ENCODE data around the gene PJA1.

The PJA1 gene

GRCh38 chrX:69143530-69143929, 21.7 kb downstream of the PJA1 start:
- DNase-seq (ENCODE audit: low read depth in 2 of 2), result no peak

GRCh38 chrX:69142788-69143469, 22.3 kb downstream of the PJA1 start:
- DNase-seq (ENCODE audit: low read depth in 2 of 2), result no peak

DNA sequence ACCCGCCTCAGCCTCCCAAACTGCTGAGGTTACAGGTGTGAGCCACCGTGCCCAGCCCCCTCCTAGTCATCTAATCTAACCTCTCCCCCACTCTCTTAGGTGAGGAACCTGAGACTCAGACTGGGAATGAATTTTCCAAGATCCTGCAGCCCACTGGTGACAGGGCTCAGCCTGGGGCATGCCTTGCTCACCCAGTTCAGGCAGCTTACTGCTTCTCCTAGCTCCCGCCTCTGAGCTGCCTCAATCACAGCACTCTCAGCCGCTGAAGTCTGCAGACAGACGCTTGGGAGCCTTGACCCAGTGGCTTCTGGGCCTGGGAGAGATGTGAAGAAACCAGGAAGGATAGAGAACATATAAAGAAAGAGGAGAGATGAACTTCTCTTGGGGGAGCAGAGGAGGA, 24.4 kb downstream of the PJA1 start:
- no peak for DNase-seq (ENCODE audit: low read depth in 2 of 2)

GRCh38 chrX:69139516-69139915, 25.7 kb downstream of the PJA1 start:
- DNase-seq (ENCODE audit: low read depth in 2 of 2), result no peak

DNA sequence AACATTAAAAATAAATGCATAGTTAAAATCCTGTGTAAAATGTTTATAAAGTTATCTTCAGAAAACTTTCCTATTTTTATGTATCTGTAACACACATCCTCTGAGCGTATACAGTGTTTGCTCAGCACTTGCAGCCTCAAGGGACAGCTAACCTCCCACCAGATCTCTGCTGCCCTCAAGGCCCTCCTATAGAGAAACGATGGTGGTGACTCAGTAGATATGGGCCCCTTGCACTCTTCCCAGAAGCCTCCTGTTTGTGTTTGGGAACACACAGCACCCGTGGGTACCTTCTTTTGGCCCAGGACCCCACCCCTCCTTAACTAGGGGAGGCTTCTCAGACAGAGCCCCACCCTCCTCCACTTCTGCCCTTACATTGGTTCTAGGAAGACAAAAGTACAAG, 26.7 kb downstream of the PJA1 start:
- DNase-seq (ENCODE audit: low read depth in 2 of 2), result no peak

DNA sequence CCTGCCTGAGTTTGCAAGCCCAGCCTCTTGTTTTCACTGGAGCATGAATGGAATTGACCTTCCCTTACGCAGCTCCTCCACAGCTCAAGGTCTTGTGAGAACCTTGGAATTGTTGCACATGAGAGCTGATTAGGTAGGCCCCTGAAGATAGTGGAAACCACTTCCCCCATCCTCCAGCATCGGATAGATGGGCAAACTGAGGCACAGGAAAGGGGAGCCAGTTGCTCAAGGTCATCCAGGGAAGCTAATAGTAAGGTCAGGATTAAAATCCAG, 27.2 kb downstream of the PJA1 start:
- no peak for DNase-seq (ENCODE audit: low read depth in 2 of 2)

DNA sequence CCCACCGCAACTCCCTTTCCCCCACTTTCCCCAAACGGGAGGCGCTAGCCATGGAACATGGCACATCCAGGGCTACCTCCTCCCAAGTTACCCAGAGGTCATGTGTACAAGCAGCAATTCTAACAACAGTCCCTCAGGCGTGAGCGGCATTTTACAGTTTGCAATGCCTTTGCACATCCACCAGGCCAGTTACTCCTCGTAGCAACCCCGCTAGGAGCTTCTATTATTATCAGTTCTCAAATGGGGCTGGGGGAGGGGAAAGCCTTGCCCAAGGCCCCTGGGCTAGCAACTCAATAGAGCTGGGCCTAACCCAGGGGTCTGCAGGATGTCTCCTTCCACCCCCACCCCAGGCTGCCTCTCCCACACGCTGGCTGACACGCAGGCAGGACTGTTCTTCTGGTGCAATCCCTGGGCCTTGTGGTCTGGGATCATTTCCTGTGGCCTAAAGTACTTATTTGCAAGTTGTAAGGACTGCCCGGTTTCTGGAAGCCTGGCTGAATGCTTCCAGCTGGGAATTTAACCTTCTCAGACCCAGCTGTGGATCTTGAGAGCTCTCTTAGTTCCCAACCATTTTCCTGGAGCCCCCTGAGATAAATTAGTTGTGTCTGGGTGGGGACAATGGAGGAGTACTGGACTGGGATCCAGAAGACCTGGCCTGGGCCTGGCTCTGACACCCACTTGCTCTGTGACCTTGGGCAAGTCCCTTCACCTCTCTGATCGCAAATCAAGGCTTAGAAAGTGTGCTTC, 27.7 kb downstream of the PJA1 start:
- no peak for DNase-seq (ENCODE audit: low read depth in 2 of 2)

DNA sequence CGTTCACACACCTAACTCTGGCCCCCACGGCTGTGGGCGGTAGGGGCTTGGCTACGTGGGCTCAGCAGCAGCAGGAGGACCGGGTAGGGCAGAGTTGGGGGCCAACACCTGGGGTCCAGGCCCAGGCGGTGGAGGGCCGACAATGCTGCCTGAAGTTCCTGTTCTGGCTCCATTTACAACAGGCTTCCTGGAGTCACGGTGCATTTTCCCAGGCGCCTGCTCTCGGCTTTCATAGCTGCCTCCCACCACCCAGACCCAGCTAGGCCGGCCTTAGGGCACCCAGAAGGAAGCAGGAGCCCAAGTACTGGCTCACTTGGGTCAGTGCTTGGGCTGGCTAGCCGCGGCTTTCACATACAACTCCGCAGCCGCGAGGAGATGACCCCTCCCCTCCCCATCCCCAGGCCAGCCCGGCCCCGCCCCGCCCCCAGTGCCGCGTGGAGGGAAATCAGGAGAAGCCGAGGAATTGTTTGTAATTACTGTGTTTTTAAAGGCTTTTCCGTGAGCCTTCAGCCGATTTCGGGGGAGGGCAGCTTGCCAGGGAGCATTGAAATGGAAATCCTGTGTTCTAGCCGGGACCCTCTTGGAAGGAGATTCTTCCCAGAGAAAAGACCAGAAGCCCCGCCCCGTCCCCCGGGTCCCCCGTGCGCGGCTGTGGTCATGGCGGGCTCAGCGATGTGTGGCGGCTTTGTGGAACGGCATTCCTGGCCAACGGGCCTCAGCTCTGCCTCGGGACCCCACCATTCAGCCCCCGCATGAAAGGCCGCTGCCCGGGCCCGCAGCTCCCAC, 28.5 kb downstream of the PJA1 start:
- DNase-seq (ENCODE audit: low read depth in 2 of 2), result no peak

GRCh38 chrX:69133921-69134542, 31.2 kb downstream of the PJA1 start:
- no peak for DNase-seq (ENCODE audit: low read depth in 2 of 2)

GRCh38 chrX:69131886-69132285, 33.4 kb downstream of the PJA1 start:
- no peak for DNase-seq (ENCODE audit: low read depth in 2 of 2)

DNA sequence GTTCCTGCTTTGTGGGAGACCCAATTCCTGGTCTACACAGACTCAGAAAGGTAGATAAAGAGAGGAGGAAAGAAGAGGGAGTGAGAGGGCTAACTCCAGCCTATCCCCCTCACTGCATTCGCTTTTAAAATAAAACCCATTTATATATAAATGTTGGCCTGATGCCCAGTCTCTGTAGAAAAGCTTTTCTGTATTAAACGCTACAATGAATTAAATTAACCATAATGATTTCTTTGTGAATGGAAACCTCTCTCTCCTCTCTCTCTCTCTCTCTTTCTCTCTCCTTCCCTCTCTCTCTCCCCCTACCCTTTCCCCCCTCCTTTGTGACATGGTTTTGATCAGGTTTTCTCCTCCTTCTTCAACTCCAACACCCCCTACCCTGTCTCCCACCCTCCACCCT, 34.8 kb downstream of the PJA1 start:
- DNase-seq (ENCODE audit: low read depth in 2 of 2), result no peak

DNA sequence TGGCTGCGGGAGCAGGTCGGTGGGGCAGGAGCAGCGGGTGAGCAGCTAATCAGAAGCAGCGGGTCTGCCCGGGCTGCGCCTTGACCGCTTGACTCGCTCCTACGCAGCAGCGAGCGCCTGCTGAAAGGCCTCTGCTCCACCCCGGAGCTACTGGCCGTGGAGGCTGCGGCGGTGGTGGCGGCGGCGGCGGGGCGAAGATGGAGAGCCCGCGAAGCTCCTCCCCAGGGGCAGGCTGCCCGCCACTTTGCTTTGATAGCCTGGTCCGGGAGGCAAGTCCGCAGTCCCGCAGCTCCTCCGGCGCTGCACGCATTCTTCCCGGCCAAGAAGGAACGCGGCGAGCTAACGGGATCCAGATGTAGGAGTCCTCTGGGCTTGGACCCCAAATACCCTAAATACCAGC, 36.7 kb downstream of the PJA1 start:
- no peak for DNase-seq (ENCODE audit: low read depth in 2 of 2)

DNA sequence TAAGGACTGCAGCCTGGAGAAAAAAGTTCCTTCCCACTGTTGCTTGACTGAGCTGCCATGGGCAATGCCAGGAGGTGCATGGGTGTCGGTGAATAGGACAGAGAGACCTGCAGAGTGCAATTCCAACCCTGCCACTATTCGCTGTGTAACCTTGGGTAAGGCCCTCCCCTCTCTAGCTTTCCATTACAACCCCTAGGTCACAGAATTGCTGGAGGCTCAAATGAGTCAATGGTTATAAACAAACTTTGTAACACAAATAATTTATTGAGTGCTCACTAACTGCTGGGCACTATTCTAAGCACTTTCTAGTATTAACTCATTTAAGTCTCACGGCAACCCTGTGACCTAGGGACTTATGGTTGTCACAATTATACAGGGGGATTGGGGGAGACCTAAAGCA, 37.8 kb downstream of the PJA1 start:
- DNase-seq (ENCODE audit: low read depth in 2 of 2), result no peak

DNA sequence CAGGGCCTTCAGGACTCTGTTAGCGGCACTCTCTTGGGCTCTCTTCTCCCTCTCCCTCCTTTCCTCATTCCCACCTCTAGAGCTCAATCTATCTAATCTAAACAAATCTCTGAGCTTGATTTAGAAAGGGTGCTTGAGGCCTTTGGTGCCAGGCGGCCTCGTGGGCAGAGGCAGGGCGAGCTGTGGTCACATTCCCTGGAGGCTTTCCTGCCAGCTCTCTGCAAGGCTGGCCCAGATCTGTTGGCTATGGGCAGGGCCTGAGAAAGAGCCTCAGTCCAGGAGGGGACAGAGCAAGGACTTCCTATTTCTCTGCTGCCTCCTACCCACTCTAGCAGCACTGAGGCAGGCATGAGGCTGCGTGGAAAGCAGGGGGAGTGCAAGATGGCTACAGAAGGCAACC, 38.6 kb downstream of the PJA1 start:
- no peak for DNase-seq (ENCODE audit: low read depth in 2 of 2)

DNA sequence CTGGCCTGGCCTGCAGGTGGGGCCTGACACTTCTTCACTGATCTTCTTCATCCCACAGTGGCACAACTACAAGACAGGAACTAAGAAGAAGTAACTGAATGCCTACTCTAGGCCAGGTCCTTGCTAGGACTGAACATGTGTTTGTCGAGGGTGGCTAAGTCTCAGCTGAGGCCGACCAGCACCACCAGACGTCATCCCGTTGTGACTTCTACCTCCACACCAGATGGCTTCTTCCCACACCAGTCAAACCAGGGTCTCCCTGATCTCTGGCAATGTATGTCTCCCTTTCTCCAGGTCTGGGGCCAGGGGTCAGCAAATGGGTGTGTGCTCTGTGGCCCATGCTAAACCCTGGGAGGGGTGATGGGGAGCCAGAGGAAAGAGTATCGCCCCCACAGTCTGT, 40.2 kb downstream of the PJA1 start:
- no peak for DNase-seq (ENCODE audit: low read depth in 2 of 2)

DNA sequence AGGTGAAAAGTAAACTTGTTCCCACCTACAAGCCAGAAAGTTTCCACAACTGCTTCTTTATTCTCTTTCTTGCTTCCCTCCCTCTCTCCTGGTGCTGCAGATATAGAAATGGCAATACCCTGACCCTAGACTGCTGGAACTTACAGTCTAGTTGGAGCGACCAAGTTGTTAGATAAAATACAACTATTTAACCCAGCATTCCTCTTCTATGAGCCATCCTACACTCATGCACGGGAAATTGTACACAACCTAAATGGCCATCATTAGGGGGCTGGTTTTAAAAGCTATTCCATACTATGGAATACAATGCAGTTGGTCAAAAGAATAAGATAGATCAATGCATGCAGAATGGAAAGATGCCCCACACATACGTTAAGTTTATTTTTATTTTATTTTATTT, 41.1 kb downstream of the PJA1 start:
- DNase-seq (ENCODE audit: low read depth in 2 of 2), result no peak

- no peak for DNase-seq (ENCODE audit: low read depth in 2 of 2)
Measured at GRCh38 chrX:69123481-69123880, 41.8 kb downstream of the PJA1 start.

GRCh38 chrX:69121321-69122000, 43.8 kb downstream of the PJA1 start:
- DNase-seq (ENCODE audit: low read depth in 2 of 2), result no peak

- DNase-seq (ENCODE audit: low read depth in 2 of 2), result no peak
Measured at GRCh38 chrX:69120476-69120875, 44.8 kb downstream of the PJA1 start.

- no peak for DNase-seq (ENCODE audit: low read depth in 2 of 2)
Measured at GRCh38 chrX:69119122-69119521, 46.1 kb downstream of the PJA1 start.

GRCh38 chrX:69117876-69118526, 47.3 kb downstream of the PJA1 start:
- DNase-seq (ENCODE audit: low read depth in 2 of 2), result no peak

- DNase-seq (ENCODE audit: low read depth in 2 of 2), result no peak
Measured at GRCh38 chrX:69116077-69116476, 49.2 kb downstream of the PJA1 start.
